Measurements from ENCODE around the gene MOCS3. TPM values are rescaled to one million over a fixed set of nuclear protein-coding genes. Genes with fewer than 3 reads are reported as not detected.
"Not testable (repeated sequence)": the region's sequence is repeated elsewhere in the genome, so short reads cannot be mapped to it uniquely, and the experiment has no call there.

The MOCS3 gene
- total and polyA plus RNA-seq, 2 experiments from 2014 or later: 4.0 to 8.6 TPM

- TF ChIP-seq EZH2phosphoT487 (IDR thresholded peaks at IDR 0.05; ENCODE audit: low read depth, severe bottlenecking, unreplicated experiment) (no peak), CTCF (IDR thresholded peaks at IDR 0.05; ENCODE audit: poor library complexity) (no peak), EZH2 (IDR thresholded peaks at IDR 0.05; ENCODE audit: borderline replicate concordance) (no peak)
- Histone ChIP-seq H3K9me3 (ENCODE audit: low read depth) (no peaks in the 10 kb centered on the region), H4K20me1 (ENCODE audit: insufficient read depth, poor library complexity, severe bottlenecking) (no peaks in the 10 kb centered on the region), H3K79me2 (no peaks in the 10 kb centered on the region), H2AFZ (no peak overlapping the region), H3K4me3 (no peak overlapping the region), H3K9me2 (replicated peaks; ENCODE audit: insufficient read depth) (no peaks in the 10 kb centered on the region), H3K4me2 (peak overlapping the region; percentile 20), H3K27me3 (no peaks in the 10 kb centered on the region), H3K4me1 (ENCODE audit: insufficient read depth) (peaks cover 5% of the 10 kb centered on the region), H3K36me3 (replicated peaks; ENCODE audit: insufficient read depth, low read depth) (no peaks in the 10 kb centered on the region), H3K27ac (no peak overlapping the region)
- WGBS (ENCODE audit: low lambda C conversion rate, missing lambda C conversion rate): 56% methylated on average over 20 of the region's 20 CpGs
- DNase-seq (ENCODE audit: low spot score): no peak
These were observed 18.7 kb downstream of the MOCS3 start for GRCh38 chr20:50977066-50978021.

- not testable (repeated sequence) for H3K27me3 ChIP-seq
- 94% methylated on average over 4 of the region's 4 CpGs for WGBS (ENCODE audit: low lambda C conversion rate, missing lambda C conversion rate)
These were observed 19.9 kb downstream of the MOCS3 start for GRCh38 chr20:50978533-50978932.

GRCh38 chr20:50980071-50980681 is 21.6 kb downstream of the MOCS3 start:
- peak; percentile 70 for DNase-seq (ENCODE audit: low spot score)

More at GRCh38 chr20:50978533-50978932, 19.9 kb downstream of the MOCS3 start:
- not testable (repeated sequence) for H4K20me1 ChIP-seq (ENCODE audit: insufficient read depth, poor library complexity, severe bottlenecking); H3K36me3 ChIP-seq (replicated peaks; ENCODE audit: insufficient read depth, low read depth); H2AFZ ChIP-seq; H3K9me2 ChIP-seq (replicated peaks; ENCODE audit: insufficient read depth); H3K9me3 ChIP-seq (ENCODE audit: low read depth); H3K4me1 ChIP-seq (ENCODE audit: insufficient read depth); H3K79me2 ChIP-seq; DNase-seq (ENCODE audit: low spot score); H3K27ac ChIP-seq; H3K4me2 ChIP-seq; H3K4me3 ChIP-seq

More at GRCh38 chr20:50980071-50980681, 21.6 kb downstream of the MOCS3 start:
- no peaks in the 10 kb centered on the region for H3K27me3 ChIP-seq
- peaks cover 5% of the 10 kb centered on the region for H3K4me1 ChIP-seq (ENCODE audit: insufficient read depth)
- H3K9me2 ChIP-seq (replicated peaks; ENCODE audit: insufficient read depth): no peaks in the 10 kb centered on the region
- peak overlapping the region; percentile 42 for H3K27ac ChIP-seq
- no peak overlapping the region for H2AFZ ChIP-seq
- H4K20me1 ChIP-seq (ENCODE audit: insufficient read depth, poor library complexity, severe bottlenecking): no peaks in the 10 kb centered on the region
- no peak overlapping the region for H3K4me2 ChIP-seq
- H3K9me3 ChIP-seq (ENCODE audit: low read depth): no peaks in the 10 kb centered on the region
- WGBS (ENCODE audit: low lambda C conversion rate, missing lambda C conversion rate): 70% methylated on average over 8 of the region's 8 CpGs
- H3K36me3 ChIP-seq (replicated peaks; ENCODE audit: insufficient read depth, low read depth): no peaks in the 10 kb centered on the region
- no peak overlapping the region for H3K4me3 ChIP-seq
- no peaks in the 10 kb centered on the region for H3K79me2 ChIP-seq
- TF ChIP-seq EZH2 (IDR thresholded peaks at IDR 0.05; ENCODE audit: borderline replicate concordance): no peak
- TF ChIP-seq EZH2phosphoT487 (IDR thresholded peaks at IDR 0.05; ENCODE audit: low read depth, severe bottlenecking, unreplicated experiment): no peak
- TF ChIP-seq CTCF (IDR thresholded peaks at IDR 0.05; ENCODE audit: poor library complexity): no peak
